HepG2 (cell line): Measurements from ENCODE around the gene ZSWIM2. TPM values are rescaled to one million over a fixed set of nuclear protein-coding genes. Genes with fewer than 3 reads are reported as not detected.

Source experiments
- ATAC-seq: fragments of 200-7000 bp; cut with Tn5 transposase; 3 replicates; pipeline ENCODE4 v1.9.1; 2020; ENCODE audit warnings: mild to moderate bottlenecking, moderate library complexity
- BruUV-seq: library from RNA; stranded (reverse); fragments of 400-500 nt; replicated peaks from 2 replicates; lab custom pipeline; 2021; lab: Mats Ljungman, UMichigan
- CTCF ChIA-PET: fragments of 300-600 bp; formaldehyde crosslinking; extraction: SDS; loops from one replicate; lab custom pipeline; 2021; ENCODE audit warnings: low total read pairs, inconsistent platforms, low intra/inter-chr PET ratio; lab: Yijun Ruan, JAX
- POLR2A ChIA-PET: fragments of 350-600 bp; sonication (Branson Sonifier 250); formaldehyde crosslinking; loops from one replicate; lab custom pipeline; 2020; ENCODE audit warnings: antibody characterized with exemption, inconsistent platforms; lab: Yijun Ruan, JAX
- DNase-seq: peaks from one replicate; pipeline ENCODE4 v3.0.0-alpha.2; 2015; ENCODE audit warnings: low spot score
- FAIRE-seq: peaks from 3 replicates; lab custom pipeline; 2011; peaks lifted over from hg19 to GRCh38; lab: Jason Lieb, UNC
- H2AFZ ChIP-seq: one replicate; pipeline ENCODE4 v1.6.1; 2011; ENCODE audit warnings: low read length, inconsistent platforms
- H3K27ac ChIP-seq: fragments of 300-600 bp; 3 replicates; pipeline ENCODE4 v1.8.0; 2011; ENCODE audit warnings: mixed run types, mild to moderate bottlenecking, mixed read lengths, low read length, inconsistent platforms; ENCODE audit not compliant: insufficient read depth; ENCODE audit errors: extremely low read length
- H3K27me3 ChIP-seq, 2 experiments: fragments of 200-600 bp in 1 of 2; 2 replicates in 1 of 2; 3 replicates in 1 of 2; pipeline versions ENCODE4 v1.6.0 to v1.8.0; 2011; ENCODE audit warnings: low read length in 2 of 2, mild to moderate bottlenecking in 2 of 2, moderate library complexity in 2 of 2, inconsistent platforms in 1 of 2; ENCODE audit not compliant: insufficient read depth in 2 of 2, control insufficient read depth in 1 of 2
- H3K36me3 ChIP-seq, 2 experiments: fragments of 200-600 bp in 1 of 2; replicated peaks in 1 of 2; 2 replicates in 1 of 2; 3 replicates in 1 of 2; pipeline versions ENCODE4 v1.5.1 to v1.8.0; 2011; ENCODE audit warnings: low read length in 2 of 2, inconsistent platforms in 1 of 2; ENCODE audit not compliant: insufficient read depth in 2 of 2, control insufficient read depth in 1 of 2
- H3K4me1 ChIP-seq: 2 replicates; pipeline ENCODE4 v1.5.1; 2012; ENCODE audit warnings: low read length, inconsistent platforms; ENCODE audit not compliant: insufficient read depth
- H3K4me2 ChIP-seq: 2 replicates; pipeline ENCODE4 v1.6.0; 2011; ENCODE audit warnings: low read depth, low read length, inconsistent platforms
- H3K4me3 ChIP-seq, 3 experiments: fragments of 200-600 bp in 1 of 3; sonication (generic), shearing (Covaris generic) in 1 of 3; replicated peaks in 1 of 3; 2 replicates each; pipeline ENCODE4 v1.5.1; 2011 to 2016; ENCODE audit warnings: low read length in 3 of 3, inconsistent platforms in 2 of 3, low read depth in 2 of 3, mild to moderate bottlenecking in 2 of 3, control low read depth in 1 of 3, mixed read lengths in 1 of 3; ENCODE audit not compliant: insufficient read depth in 1 of 3
- H3K79me2 ChIP-seq: one replicate; pipeline ENCODE4 v1.6.1; 2011; ENCODE audit warnings: low read length, inconsistent platforms; ENCODE audit not compliant: insufficient read depth
- H3K9ac ChIP-seq: 2 replicates; pipeline ENCODE4 v1.6.0; 2011; ENCODE audit warnings: mild to moderate bottlenecking, low read depth, low read length, inconsistent platforms; ENCODE audit not compliant: insufficient read depth
- H3K9me3 ChIP-seq: 2 replicates; pipeline ENCODE4 v1.5.1; 2012; ENCODE audit warnings: mild to moderate bottlenecking, low read length
- H4K20me1 ChIP-seq: 2 replicates; pipeline ENCODE4 v1.6.0; 2011; ENCODE audit warnings: inconsistent platforms, mild to moderate bottlenecking, low read length, moderate library complexity; ENCODE audit not compliant: insufficient read depth
- ARID2 ChIP-seq: sonication (generic); formaldehyde crosslinking; IDR thresholded peaks from 2 replicates; pipeline ENCODE4 v1.8.1; 2022; ENCODE audit warnings: mild to moderate bottlenecking, missing genetic modification reagents, borderline replicate concordance
- CEBPB ChIP-seq: IDR thresholded peaks from 2 replicates; pipeline ENCODE4 v1.6.1; 2011; ENCODE audit warnings: low read depth, low read length, improper control_type of control experiment, borderline replicate concordance
- KLF12 ChIP-seq: sonication (generic); formaldehyde crosslinking; IDR thresholded peaks from 2 replicates; pipeline ENCODE4 v1.4.0; 2020; ENCODE audit warnings: missing genetic modification reagents, borderline replicate concordance
- MAFF ChIP-seq: IDR thresholded peaks from 2 replicates; pipeline ENCODE4 v1.6.1; 2011; ENCODE audit warnings: low read depth, low read length, improper control_type of control experiment
- MXI1 ChIP-seq: IDR thresholded peaks from 3 replicates; pipeline ENCODE4 v1.6.1; 2012; ENCODE audit warnings: low read depth, low read length, inconsistent platforms, borderline replicate concordance
- NFE2L1 ChIP-seq: sonication (generic); formaldehyde crosslinking; IDR thresholded peaks from 2 replicates; pipeline ENCODE4 v1.4.0; 2020; ENCODE audit warnings: missing genetic modification reagents, mild to moderate bottlenecking, borderline replicate concordance
- POLR2AphosphoS2 ChIP-seq: IDR thresholded peaks from 2 replicates; pipeline ENCODE4 v1.6.1; 2011; ENCODE audit warnings: low read depth, low read length, improper control_type of control experiment
- SKIL ChIP-seq: sonication (generic); formaldehyde crosslinking; IDR thresholded peaks from 2 replicates; pipeline ENCODE4 v1.8.0; 2022; ENCODE audit warnings: missing genetic modification reagents, mild to moderate bottlenecking, moderate library complexity, borderline replicate concordance
- SYNCRIP ChIP-seq: fragments of 200-400 bp; formaldehyde crosslinking; IDR thresholded peaks from 2 replicates; pipeline ENCODE4 v1.6.1; 2018; ENCODE audit warnings: mild to moderate bottlenecking, low read depth, low read length; ENCODE audit not compliant: insufficient read depth
- ZBTB1 ChIP-seq: sonication (generic); formaldehyde crosslinking; IDR thresholded peaks from 2 replicates; pipeline ENCODE4 v1.4.0; 2020; ENCODE audit warnings: missing genetic modification reagents, borderline replicate concordance
- ZMAT5 ChIP-seq: sonication (generic); formaldehyde crosslinking; IDR thresholded peaks from 2 replicates; pipeline ENCODE4 v1.5.0; 2020; ENCODE audit warnings: mild to moderate bottlenecking, low read depth, missing genetic modification reagents, borderline replicate concordance
- ZNF124 ChIP-seq: sonication (generic); formaldehyde crosslinking; IDR thresholded peaks from 2 replicates; pipeline ENCODE4 v1.4.0; 2020; ENCODE audit warnings: missing genetic modification reagents
- ZNF3 ChIP-seq: IDR thresholded peaks from 2 replicates; pipeline ENCODE4 v1.7.0; 2017; ENCODE audit warnings: inconsistent platforms
- ZNF570 ChIP-seq: sonication (generic); formaldehyde crosslinking; IDR thresholded peaks from 2 replicates; pipeline ENCODE4 v1.4.0; 2020; ENCODE audit warnings: mild to moderate bottlenecking, missing genetic modification reagents, borderline replicate concordance
- ZNF792 ChIP-seq: IDR thresholded peaks from 2 replicates; pipeline ENCODE4 v1.6.1; 2016
- WGBS: methylation state at CpG from one replicate; pipeline ENCODE4 v1.1.6; 2017; ENCODE audit warnings: low lambda C conversion rate; 5-methylcytosine and 5-hydroxymethylcytosine counted together
- in situ Hi-C: cut with HindIII; loops from 2 replicates; pipeline ENCODE4 v1.10.0; 2017; ENCODE audit warnings: low pct_unique_long_range_greater_than_20kb; ENCODE audit not compliant: extremely low pct_ligation_motif_present
- intact Hi-C: fragments of 100-400 bp; cut with micrococcal nuclease; formaldehyde crosslinking; loops from one replicate; pipeline ENCODE4 v1.10.0; 2022; ENCODE audit not compliant: unreplicated experiment
- polyA plus RNA-seq, 8 experiments: library from polyadenylated mRNA; depleted of rRNA in 3 of 8; stranded (reverse) in 7 of 8; unstranded in 1 of 8; fragments of >200 nt; fragmentation: Illumina TruSeq in 4 of 8; extraction: Trizol in 4 of 8; gene quantifications; 2 replicates each; pipeline versions ENCODE4 v1.2.1 to v1.2.3, GENCODE V29; 2011 to 2016; ENCODE audit warnings: low read depth in 4 of 8, missing spikeins in 1 of 8, mixed read lengths in 1 of 8; ENCODE audit not compliant: insufficient read depth in 1 of 8
- total RNA-seq, 5 experiments: library from RNA; depleted of rRNA; stranded (reverse); fragments of >200 nt; fragmentation: Illumina TruSeq; extraction: Trizol; gene quantifications; 2 replicates each; pipeline ENCODE4 v1.2.3, GENCODE V29; 2016; ENCODE audit warnings: low read depth in 1 of 5
- TF ChIP-seq, protein P1 (sequence below): sonication (generic); formaldehyde crosslinking; IDR thresholded peaks from 2 replicates; pipeline ENCODE4 v1.8.0; 2022; ENCODE audit warnings: mild to moderate bottlenecking, missing genetic modification reagents, moderate library complexity
- TF ChIP-seq, protein P2 (sequence below): sonication (generic); formaldehyde crosslinking; IDR thresholded peaks from 2 replicates; pipeline ENCODE4 v1.5.0; 2020; ENCODE audit warnings: missing genetic modification reagents

The ZSWIM2 gene
- total and polyA plus RNA-seq, 2 of the 13 experiments (the other 11 are each of a cell fraction or from before 2014, with no cell fraction given) = not detected

GRCh38 chr2:186822323-186822722 is 26.6 kb downstream of the ZSWIM2 start:
- no peak overlapping the region for H3K9ac ChIP-seq
- no peak for TF ChIP-seq ARID2
- no peak for TF ChIP-seq SKIL (CRISPR knock-in tag)
- TF ChIP-seq, protein P1, sequence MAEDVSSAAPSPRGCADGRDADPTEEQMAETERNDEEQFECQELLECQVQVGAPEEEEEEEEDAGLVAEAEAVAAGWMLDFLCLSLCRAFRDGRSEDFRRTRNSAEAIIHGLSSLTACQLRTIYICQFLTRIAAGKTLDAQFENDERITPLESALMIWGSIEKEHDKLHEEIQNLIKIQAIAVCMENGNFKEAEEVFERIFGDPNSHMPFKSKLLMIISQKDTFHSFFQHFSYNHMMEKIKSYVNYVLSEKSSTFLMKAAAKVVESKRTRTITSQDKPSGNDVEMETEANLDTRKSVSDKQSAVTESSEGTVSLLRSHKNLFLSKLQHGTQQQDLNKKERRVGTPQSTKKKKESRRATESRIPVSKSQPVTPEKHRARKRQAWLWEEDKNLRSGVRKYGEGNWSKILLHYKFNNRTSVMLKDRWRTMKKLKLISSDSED (CRISPR knock-in tag) = no peak
- TF ChIP-seq, protein P2, sequence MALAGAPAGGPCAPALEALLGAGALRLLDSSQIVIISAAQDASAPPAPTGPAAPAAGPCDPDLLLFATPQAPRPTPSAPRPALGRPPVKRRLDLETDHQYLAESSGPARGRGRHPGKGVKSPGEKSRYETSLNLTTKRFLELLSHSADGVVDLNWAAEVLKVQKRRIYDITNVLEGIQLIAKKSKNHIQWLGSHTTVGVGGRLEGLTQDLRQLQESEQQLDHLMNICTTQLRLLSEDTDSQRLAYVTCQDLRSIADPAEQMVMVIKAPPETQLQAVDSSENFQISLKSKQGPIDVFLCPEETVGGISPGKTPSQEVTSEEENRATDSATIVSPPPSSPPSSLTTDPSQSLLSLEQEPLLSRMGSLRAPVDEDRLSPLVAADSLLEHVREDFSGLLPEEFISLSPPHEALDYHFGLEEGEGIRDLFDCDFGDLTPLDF = no peak
- no peak for TF ChIP-seq ZBTB1 (CRISPR knock-in tag)
- no peak for TF ChIP-seq ZMAT5 (CRISPR knock-in tag)
- no peak for TF ChIP-seq ZNF570 (CRISPR knock-in tag)
- no peak for TF ChIP-seq MAFF
- TF ChIP-seq KLF12 (CRISPR knock-in tag) = no peak
- no peak for TF ChIP-seq ZNF124 (CRISPR knock-in tag)
- TF ChIP-seq NFE2L1 (CRISPR knock-in tag) = no peak
- no peak for TF ChIP-seq POLR2AphosphoS2
- no peak for TF ChIP-seq ZNF3 (CRISPR knock-in tag)
- no peak for TF ChIP-seq SYNCRIP
- no peak for TF ChIP-seq CEBPB
- TF ChIP-seq ZNF792 (CRISPR knock-in tag) = no peak
- no peak for TF ChIP-seq MXI1
- TF ChIP-seq, all 625 proteins: peak for 0
- WGBS = 49% methylated on average over 2 of the region's 2 CpGs
- Histone ChIP-seq H3K9me3 (no peaks in the 10 kb centered on the region), H3K27ac (no peak overlapping the region), H3K4me1 (no peaks in the 10 kb centered on the region), H4K20me1 (no peaks in the 10 kb centered on the region), H3K27me3 (no peaks in the 10 kb centered on the region), H3K4me2 (no peak overlapping the region), H3K79me2 (no peaks in the 10 kb centered on the region), H3K4me3 (no peak overlapping the region), H2AFZ (no peak overlapping the region), H3K36me3 (no peaks in the 10 kb centered on the region)
- CTCF ChIA-PET = no interaction called here
- no TSS peak for BruUV-seq
- POLR2A ChIA-PET = no interaction called here
- DNase-seq = no peak
- FAIRE-seq = no peak
- intact Hi-C loops = no loop called here
- ATAC-seq = no peak
- in situ Hi-C loops = no loop called here
